Measurements from ENCODE around the gene PGAP6.
A peak's percentile ranks its signal among the peaks of the same experiment; 100 is the strongest.
"Not testable (repeated sequence)": the region's sequence is repeated elsewhere in the genome, so short reads cannot be mapped to it uniquely, and the experiment has no call there.

The PGAP6 gene, protein sequence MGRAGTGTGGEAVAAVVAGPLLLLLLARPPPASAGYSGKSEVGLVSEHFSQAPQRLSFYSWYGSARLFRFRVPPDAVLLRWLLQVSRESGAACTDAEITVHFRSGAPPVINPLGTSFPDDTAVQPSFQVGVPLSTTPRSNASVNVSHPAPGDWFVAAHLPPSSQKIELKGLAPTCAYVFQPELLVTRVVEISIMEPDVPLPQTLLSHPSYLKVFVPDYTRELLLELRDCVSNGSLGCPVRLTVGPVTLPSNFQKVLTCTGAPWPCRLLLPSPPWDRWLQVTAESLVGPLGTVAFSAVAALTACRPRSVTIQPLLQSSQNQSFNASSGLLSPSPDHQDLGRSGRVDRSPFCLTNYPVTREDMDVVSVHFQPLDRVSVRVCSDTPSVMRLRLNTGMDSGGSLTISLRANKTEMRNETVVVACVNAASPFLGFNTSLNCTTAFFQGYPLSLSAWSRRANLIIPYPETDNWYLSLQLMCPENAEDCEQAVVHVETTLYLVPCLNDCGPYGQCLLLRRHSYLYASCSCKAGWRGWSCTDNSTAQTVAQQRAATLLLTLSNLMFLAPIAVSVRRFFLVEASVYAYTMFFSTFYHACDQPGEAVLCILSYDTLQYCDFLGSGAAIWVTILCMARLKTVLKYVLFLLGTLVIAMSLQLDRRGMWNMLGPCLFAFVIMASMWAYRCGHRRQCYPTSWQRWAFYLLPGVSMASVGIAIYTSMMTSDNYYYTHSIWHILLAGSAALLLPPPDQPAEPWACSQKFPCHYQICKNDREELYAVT

DNA sequence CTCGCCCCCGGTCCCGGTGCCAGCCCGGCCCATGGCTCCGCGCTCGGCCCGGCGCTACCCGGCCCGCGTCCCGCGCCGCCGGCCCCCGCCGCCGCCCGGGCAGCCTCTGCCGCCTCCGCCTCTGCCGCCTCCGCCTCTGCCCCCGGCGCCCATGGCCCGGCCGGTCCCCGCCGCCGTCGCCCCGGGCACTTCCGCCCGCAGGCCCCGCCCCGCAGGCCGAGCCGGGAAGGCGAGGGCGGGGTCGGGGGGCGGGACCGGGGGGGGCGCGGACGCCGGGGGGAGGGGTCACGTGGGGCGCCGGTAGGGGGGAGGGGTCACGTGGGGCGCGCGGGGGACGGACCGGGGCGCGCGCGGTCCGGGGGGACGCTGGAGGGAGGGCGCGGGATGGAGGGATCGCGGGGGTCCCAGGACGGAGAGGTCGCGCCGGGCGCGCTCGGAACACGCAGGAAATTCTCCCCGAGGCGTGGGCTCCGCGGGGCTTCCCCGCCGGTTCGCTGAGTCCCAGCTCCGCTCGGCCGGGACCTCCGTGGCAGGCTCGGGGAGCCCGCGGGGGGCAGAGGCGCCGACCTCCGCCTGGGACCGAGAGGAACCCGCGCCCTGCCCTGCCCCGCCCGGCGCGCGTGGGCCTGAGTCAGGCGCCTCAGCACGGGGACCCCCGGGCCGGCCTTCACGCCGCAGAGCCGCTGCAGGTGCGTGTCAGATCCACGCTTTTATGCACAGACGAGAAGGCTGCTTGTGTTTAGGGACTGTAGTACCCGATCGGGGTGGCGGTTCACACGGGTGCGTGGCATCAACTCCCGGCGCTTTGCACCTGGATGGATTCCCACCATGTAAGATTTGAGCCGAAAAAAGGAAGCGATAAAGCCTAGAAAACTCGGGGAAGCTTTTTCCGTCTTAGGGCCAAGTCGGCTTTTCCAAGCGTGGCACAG lies at the start of gene PGAP6:
TSS of gene PGAP6 (minus strand) at position 190 of the 929 bp plus-strand sequence. CDS start at position 33, 157 bp downstream.
- peak; percentile 80 for DNase-seq

DNA sequence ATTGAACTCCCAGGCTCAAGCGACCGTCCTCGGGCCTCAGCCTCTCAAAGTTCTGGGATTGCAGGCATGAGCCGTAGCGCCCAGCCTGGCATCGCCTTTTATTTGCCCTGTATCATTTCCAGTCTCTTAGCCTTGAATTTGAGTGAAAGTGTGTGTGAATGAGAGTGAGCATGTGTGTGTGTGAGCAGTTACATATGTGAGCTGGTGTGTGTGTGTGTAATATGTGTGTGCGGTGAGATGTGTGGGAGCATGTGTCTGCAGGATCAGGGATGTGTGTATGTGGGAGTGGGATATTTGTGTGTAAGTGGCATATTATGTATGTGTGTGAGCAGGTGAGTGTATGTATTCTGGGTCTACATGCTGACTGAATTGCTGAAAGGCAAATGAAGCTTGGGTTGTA lies 49.1 kb upstream of the PGAP6 start:
- DNase-seq = no peak

DNA sequence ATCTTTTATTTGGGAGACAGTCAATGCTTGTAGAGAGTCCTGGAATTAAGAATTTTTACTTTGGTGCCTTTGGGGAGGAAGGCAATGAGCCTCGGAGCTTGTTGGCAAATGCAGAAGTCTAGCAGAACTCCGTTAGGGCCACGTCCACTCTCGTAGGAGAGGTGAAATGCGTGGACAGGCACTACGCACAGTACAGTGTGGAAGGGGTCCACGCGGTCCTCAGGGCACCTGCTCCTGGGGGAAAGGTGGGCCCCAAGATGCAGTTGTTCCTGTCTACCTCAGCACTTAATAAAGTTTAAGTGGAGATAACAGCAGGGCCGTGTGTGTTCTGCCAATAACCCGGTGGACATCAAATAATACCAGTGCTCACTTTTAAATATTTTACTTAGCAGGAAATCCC lies 45.5 kb upstream of the PGAP6 start:
- no peak for DNase-seq

DNA sequence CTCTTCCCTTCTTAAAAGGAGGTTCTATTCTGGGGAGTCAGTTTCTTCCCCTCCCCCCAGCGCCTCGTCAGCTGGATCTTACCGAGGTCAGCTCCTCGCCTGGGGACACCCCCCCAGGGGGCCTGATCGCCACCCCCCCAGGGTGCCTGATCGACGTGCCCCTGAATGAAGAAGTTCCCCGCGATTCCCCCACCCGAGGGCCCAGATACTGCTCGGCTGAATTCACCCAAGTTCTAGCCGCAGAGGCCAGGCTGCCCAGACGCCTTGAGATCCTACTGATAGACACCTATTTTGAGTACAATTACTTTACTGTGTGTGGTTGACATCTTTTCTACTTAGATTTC lies 45.1 kb upstream of the PGAP6 start:
- DNase-seq = peak; percentile 7

DNA sequence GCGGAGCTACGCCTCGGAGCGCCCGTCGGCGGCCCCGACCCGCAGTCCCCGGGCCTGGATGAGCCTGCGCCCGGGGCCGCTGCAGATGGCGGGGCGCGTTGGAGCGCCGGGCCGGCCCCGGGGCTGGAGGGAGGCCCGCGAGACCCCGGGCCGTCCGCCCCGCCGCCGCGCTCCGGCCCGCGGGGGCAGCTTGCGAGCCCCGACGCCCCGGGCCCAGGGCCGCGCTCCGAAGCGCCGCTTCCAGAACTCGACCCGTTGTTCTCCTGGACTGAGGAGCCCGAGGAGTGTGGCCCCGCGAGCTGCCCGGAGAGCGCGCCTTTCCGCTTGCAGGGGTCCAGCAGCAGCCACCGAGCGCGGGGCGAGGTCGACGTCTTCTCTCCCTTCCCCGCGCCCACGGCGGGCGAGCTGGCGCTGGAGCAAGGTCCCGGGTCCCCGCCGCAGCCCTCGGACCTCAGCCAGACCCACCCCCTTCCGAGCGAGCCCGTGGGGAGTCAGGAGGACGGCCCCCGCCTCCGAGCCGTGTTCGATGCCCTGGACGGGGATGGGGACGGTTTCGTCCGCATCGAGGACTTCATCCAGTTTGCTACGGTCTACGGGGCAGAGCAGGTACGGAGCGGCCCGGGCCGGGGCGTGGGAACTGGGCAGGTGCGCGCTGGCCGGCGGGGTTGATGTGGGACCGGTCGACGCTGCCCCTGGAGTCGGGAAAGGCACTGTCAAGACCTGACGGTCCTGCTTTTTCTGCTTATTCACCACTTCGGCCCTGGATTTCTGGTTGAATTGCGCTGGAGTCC lies 44.5 kb upstream of the PGAP6 start:
- peak; percentile 10 for DNase-seq

DNA sequence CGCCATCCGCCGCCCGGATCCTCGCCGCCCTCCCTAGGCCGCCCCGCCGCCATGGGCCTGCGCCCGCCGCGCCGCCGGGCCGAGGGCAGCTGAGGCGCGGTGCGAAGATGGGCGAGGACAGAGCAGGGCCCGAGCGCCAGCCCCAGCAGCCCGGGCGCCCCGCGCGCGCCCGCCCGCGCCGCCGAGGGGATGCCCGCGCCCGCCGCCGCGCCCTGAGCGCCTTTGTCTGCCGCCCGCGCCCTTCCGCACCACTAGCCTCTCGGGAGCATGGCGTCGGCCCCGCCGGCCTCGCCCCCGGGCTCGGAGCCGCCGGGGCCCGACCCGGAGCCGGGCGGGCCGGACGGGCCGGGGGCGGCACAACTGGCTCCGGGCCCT lies 43.9 kb upstream of the PGAP6 start:
- no peak for DNase-seq

DNA sequence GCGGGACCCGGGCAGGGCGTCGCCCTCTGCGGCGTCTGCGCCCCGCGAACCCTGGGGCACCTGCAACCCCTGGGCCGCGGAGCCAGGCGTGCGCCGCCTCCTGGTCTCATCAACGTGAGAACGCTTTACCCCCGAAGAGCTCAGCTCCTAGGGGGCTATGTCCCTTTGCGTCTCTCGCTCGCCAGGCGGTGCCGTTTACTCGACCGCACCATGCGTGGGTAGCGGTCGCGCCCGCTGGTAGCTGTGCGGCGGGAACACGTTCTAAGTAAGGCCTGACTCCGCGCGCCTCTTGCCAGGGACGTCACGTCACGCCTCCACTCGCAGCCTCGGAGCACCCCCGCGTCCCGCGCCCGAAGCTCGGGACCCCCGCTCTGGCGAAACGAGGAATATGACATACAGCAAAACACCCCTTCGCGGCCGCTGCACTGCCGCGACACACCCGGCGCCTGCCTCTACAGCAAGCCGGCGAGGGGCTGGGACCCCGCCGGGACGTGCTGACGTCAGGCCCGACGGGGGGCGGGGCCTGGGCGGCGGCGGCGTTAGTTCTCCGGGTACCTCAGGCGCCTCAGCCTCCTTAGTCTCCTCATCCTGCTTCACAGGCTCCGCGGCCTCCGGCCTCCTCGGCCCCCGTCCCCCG lies 43.4 kb upstream of the PGAP6 start, which contains the start of gene RAB11FIP3:
TSS of gene RAB11FIP3 (plus strand) at position 568 of the 637 bp plus-strand sequence. CDS start 358 bp downstream, outside the sequence.
- DNase-seq = peak; percentile 90

DNA sequence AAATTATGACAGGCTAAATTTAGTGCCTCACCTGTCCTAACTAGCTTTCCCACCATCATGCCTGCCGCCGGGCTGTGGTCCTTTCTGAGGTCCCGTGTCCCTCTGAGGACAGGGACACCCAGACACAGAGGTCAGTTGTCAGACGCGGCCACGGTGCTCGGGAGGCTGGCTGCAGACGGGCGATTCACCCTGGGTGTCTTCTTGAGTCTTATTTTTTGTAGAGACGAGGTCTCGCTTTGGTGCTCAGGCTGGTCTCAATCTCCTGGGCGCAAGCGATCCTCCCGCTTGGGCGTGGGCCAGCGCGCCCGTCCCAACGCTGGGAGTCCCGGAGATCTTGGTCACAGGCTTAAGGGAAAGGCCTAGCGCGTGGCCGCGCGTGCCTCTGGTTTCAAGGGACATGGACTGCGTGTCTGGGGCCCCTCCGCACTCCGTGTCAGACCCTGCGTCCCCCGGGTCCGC lies 42.9 kb upstream of the PGAP6 start:
- DNase-seq = no peak

DNA sequence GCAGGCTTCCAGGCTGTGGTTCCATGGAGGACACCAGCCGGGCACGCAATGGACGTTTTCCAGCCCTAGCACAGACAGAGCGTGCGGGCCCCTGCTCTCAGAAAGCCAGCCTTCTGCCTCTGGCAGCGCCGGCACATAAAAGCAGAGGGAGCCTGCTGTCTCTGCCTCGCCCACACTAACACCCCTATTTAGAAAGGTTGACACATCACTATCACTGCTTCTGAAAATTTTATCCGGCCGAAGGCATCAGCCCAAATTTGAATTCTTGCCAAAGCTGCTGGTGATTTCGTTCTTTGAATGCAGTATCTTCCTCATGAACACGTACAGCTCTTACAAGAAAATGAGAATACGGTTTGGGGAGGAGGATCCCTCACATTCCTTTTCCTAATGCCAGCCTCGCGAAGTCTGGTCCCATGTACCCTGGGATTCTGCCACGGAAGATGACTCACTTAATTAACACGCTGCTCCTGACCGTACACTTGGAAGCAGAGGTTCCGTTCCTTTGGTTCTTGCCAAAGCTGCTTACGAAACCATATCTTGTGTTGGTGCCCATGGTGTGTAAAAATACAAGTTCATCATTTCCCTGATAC lies 42.4 kb upstream of the PGAP6 start:
- no peak for DNase-seq

DNA sequence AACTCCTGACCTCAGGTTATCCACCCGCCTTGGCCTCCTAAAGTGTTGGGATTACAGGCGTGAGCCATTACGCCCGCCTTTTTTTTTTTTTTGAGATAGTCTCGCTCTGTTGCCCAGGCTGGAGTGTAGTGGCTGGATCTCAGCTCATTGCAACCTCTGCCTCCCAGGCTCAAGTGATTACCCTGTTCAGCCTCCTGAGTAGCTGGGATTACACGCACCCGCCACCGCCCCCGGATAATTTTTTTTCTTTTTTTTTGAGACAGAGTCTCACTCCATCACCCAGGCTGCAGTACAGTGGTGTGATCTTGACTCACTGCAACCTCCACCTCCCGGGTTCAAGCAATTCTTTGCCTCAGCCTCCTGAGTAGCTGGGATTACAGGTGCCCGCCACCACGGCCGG lies 40.4 kb upstream of the PGAP6 start:
- DNase-seq = not testable (repeated sequence)

DNA sequence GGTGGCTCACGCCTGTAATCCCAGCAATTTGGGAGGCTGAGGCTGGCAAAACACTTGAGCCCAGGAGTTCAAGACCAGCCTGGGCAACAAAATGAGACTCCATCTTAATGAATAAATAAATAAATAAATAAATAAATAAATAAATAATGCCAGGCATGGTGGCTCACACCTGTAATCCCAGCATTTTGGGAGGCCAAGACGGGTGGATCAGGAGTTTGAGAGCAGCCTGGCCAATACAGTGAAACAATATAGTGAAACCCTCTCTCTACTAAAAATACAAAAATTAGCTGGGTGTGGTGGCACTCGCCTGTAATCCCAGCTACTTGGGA lies 33.4 kb upstream of the PGAP6 start:
- not testable (repeated sequence) for DNase-seq

DNA sequence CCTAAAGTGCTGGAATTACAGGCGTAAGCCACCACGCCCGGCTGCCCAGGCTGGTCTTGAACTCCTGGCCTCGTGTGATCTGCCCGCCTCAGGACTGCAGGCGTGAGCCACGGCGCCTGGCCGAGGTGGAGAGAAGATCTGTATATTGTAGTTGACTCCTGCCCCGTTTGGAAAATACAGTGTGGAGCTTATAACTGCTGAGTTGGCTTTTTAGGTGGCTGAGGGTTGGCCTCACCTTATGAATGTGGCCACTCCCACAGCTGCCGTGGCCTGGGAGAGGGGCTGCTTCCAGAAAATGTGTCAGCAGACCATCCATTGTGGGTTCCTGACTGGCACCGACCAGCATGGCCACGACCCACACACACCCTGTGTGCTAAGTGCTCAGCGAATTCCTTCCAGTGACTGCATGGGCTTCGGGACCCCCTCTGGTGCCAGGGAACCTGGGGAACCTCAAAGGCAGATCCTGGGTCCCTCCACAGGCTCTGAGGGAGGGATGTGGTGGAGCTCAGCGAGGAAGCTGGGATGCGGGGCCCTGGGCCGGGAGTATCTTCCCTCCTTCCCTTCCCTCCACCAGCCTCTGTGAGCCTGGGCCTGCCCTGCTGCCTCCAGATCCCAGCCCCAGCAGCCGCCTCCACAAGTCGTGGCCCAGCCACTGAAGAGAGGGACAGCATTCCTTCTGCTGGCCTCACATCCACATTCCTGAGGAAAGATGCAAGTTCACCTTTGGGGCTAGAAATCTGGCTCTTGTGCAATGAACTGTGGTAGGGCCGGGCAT lies 32.8 kb upstream of the PGAP6 start:
- DNase-seq = no peak

DNA sequence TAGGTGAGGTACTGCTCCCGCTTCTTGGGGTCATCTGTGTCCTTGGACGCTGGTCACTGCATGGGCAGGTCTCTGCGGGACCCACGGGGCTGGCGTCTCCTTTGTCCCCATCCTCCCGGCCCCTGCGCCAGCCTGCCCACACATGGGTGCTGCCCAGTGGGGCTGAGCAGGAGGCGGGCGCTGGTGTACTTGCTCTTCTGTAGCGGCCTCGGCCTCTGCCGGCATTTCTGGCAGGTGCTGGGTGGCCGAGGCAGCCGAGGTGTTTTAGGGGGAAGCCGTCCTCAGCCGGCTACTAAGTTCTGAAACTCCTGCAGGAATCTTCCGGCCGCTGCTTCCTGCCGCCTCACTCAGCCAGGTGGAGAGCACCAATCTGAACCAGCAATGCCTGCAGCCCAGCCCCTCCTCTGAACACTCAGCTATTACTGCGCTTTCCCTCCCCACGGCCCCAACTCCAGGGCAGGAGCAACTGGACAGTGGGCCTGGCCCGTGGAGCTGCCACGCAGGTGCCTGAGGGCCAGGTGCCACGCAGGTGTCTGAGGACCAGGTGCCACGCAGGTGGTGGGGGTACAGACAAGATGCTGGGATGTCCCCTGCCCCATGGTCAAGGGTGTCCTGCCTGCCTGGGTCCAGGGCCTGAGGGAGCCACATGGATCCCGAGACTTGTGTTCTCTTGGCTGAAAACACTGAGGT lies 29.9 kb upstream of the PGAP6 start:
- no peak for DNase-seq

DNA sequence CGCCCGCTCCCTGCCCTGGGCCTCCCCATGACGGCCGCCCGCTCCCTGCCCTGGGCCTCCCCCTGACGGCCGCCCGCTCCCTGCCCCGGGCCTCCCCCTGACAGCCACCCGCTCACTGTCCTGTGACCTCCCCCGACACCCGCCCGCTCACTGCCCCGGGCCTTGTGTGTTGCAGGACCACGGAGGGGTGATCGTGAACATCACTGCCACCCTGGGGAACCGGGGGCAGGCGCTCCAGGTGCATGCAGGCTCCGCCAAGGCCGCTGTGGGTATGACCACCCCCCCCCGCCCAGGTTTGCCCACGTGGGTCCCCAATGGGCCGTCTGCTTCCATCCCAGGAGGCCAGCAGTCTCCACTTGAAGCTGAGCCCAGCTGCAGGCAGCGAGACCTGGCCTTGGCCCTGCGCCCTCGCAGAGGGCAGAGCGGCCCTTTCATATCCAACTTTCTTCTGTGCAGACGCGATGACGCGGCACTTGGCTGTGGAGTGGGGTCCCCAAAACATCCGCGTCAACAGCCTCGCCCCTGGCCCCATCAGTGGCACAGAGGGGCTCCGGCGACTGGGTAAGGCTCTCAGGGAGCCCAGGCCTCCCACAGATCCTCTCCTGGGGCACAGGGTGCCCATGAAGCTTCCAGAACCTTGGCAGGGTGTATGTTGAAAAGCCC lies 28.9 kb upstream of the PGAP6 start:
- DNase-seq = no peak

DNA sequence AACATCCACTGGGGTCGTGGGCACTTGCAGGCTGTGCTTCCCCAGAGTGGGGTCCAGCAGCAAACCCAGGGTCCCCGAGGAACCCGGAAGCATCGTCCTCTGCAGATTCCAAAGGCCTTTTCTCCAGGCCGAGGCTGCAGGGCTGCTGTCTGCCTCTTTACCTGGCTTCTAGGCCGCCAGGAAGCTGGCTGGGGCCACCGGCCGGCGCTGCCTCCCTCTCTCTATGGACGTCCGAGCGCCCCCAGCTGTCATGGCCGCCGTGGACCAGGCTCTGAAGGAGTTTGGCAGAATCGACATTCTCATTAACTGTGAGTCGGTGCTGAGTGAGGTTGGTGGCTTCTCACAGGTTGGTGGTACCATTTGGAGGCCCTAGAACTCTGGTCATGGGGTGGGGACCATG lies 25.5 kb upstream of the PGAP6 start:
- DNase-seq = no peak

DNA sequence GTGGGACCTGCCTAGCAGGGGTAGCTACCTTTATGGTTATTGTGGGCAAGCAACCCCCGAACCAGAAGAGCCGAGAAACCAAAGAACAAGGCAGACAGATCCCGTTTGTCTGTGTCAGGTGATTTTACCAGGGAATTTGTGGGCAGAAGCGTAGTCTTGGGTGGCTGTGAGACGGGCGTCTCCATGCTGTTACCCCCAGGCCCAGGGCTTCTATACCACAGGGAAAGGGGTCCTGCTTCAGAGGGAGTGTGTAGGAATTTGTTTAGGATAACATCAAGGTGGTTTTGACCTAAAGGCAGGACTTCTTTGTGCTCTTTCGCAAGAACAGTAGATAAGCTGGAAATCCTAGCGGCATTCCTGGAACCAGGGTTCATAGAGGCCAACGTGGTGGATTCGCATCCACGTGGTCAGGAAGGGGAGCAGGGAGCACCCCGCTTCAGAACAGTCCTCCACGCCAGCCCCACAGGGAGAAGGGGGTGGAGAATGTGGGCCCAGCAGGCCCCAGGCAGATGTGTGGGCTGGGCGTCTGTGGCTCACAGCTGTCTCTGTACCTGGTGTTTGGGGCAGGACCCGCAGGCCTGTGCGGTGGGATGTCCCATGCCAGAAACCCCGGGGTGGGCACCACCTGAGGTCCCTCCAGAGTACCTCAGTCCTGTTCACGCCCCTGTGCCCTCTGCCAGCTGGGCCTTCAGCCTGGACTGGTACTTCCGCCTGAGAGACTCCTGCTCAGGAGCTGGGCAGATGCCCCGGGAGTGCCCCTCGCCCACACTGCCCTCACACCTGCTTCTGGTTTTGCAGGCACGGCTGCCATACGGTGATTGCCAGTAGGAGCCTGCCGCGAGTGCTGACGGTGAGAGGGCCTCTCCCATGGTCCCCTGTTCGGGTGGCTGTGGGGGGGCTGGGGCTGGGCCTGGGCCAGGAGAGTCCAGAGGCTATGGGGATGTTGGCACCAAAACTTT lies 24.0 kb upstream of the PGAP6 start:
- no peak for DNase-seq

DNA sequence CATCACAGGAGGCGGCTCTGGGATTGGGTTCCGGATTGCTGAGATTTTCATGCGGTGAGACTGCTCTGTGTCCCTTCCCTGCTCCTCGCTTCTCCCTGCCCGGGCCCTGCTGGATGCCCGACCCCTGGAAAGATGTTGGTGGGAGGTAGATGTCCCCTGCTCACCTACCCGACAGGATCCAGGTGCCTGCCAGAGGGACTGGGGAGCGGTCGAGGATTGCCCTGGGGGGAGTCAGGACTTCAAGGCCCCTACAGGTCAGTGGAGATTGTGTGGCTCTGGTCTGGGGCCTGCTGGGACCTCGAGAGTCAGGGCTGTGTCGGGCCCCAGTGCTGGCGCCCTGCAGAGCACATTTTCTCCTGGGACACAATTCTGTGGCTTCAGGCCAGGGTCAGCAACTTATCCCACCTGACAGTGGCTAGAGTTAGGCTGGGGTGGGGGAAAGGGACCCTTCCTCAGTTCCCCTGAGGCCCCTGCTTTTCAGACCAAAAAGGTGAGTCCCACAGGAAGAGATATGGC lies 23.3 kb upstream of the PGAP6 start:
- no peak for DNase-seq
